Omental fat pad (tissue), 4 donors: Measurements from ENCODE around the gene PDLIM4. TPM values are rescaled to one million over a fixed set of nuclear protein-coding genes. Genes with fewer than 3 reads are reported as not detected.

ENCODE experiments used
- ATAC-seq: fragments of 150-250 bp; one replicate; pipeline ENCODE4 v1.9.1; 2016; ENCODE audit warnings: mild to moderate bottlenecking, moderate library complexity; ENCODE audit not compliant: low FRiP score
- DNase-seq: peaks from one replicate; pipeline ENCODE4 v3.0.0-alpha.2; 2019; ENCODE audit warnings: low spot score
- total RNA-seq, 4 donors: library from RNA; depleted of rRNA; stranded (reverse); fragments of >200 nt; gene quantifications; one replicate each; pipeline ENCODE4 v1.1.0, GENCODE V29; 2016
- TF ChIP-seq, protein P1 (sequence below), 3 donors: fragments of 450-650 bp; IDR thresholded peaks; one replicate each; pipeline ENCODE4 v1.5.1; 2016 to 2017; ENCODE audit warnings: antibody characterized with exemption in 3 of 3, mild to moderate bottlenecking in 3 of 3, moderate library complexity in 2 of 3

The PDLIM4 gene
- total RNA-seq, 4 donors from 2014 or later, result 19.5 to 89.5 (median 23.4) TPM

DNA sequence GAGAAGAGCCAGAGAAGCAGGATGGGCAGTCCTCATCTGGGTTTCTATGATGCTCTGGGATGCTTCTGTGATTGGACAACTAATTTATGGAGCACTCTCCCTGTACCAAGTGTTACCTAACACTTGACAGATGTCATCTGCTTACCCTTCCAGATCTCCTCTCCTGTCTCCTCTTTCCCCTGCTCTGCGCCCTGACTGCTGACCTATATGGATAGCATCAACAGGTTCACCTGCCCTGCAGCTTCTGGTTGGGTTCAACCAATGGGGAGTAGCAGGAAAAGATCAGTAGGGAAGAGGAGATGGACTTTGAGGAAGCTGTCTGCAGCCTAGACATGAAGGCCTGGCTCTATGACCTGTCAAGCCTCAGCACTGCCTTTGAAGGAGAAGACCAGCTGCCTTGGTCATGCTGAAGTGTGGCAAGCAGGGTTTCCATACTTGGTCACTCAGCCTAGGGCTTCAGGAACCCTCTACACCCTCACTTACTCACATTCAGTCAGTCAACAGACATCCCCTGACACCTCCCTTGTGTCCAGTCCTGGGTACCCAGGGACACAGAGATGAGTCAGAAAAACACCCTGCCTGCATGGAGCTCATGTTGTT, 18.5 kb upstream of the PDLIM4 start:
- ATAC-seq (no peak), DNase-seq (no peak)

DNA sequence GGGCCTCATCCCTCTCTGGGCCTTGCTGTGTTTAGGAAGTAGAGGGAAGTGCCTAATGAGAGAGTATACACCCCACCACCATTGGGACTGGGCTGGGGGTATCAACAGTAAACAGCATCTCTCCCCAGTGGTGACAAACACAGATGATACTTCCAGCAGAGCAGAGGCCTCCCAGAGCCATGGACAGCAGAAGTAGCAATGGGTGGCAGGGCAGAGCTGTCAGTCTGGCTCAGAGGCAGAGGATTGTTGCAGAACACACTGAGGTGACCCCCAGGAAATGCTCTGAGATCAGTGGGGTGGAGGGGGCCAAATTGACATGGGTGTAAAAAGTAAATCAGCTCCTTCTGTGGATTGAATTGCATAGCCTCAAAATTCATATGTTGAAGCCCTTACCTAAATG, 17.7 kb upstream of the PDLIM4 start:
- ATAC-seq, result no peak
- TF ChIP-seq, protein P1, sequence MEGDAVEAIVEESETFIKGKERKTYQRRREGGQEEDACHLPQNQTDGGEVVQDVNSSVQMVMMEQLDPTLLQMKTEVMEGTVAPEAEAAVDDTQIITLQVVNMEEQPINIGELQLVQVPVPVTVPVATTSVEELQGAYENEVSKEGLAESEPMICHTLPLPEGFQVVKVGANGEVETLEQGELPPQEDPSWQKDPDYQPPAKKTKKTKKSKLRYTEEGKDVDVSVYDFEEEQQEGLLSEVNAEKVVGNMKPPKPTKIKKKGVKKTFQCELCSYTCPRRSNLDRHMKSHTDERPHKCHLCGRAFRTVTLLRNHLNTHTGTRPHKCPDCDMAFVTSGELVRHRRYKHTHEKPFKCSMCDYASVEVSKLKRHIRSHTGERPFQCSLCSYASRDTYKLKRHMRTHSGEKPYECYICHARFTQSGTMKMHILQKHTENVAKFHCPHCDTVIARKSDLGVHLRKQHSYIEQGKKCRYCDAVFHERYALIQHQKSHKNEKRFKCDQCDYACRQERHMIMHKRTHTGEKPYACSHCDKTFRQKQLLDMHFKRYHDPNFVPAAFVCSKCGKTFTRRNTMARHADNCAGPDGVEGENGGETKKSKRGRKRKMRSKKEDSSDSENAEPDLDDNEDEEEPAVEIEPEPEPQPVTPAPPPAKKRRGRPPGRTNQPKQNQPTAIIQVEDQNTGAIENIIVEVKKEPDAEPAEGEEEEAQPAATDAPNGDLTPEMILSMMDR (IDR thresholded peaks at IDR 0.05), result no peak
- DNase-seq, result no peak

More for the DNA sequence above, 18.5 kb upstream of the PDLIM4 start:
- TF ChIP-seq, protein P1 (IDR thresholded peaks at IDR 0.05), result no peak

DNA sequence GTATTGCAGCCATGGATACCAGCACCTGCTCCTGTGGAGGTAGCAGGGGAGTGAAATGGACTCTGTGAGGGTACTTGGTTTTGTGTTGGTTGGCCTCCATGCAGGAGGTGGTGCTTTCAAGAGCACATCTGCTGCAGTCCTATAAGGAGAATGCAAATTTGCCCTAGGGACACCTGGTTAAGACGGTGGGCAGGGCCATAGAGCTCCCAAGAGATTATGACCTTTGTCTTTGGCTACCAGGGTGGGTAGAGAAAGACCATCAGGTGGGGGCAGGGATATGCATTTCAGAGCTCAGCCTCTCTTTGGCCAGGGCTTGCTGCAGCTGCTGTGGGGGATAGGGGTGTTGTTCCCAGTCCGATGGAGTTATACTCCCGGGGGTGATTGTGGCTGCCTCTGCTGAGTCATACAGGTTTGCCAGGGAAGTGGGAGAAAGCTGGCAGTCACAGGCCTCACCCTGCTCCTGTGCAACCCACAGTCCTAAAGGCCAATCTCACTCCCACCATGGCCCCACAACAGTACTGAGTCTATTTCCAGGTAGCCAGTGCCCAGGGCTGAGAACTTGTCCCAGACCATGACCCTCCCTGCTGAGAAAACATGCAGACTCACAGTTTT, 14.0 kb upstream of the PDLIM4 start:
- TF ChIP-seq, protein P1 (IDR thresholded peaks at IDR 0.05), result no peak
- ATAC-seq (no peak), DNase-seq (no peak)

DNA sequence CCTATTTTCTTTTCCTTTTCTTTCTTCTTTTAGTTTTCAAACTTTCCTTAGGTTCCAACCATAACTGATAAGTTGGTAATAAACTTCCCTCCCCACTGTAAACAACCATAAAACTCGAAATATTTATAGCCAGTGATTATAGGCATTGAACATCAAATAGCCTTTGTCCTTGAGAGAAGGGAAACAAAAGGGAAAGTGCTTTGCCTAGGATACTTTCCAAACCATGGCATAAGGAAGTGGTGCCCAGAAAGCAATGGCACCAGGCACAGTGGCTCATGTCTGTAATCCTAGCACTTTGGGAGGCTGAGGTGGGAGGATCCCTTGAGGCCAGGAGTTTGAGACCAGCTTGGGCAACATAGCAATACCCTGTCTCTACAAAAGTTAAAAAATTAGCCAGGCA, 11.9 kb upstream of the PDLIM4 start:
- no peak for ATAC-seq
- no peak for DNase-seq
- TF ChIP-seq, protein P1 (IDR thresholded peaks at IDR 0.05), result no peak

DNA sequence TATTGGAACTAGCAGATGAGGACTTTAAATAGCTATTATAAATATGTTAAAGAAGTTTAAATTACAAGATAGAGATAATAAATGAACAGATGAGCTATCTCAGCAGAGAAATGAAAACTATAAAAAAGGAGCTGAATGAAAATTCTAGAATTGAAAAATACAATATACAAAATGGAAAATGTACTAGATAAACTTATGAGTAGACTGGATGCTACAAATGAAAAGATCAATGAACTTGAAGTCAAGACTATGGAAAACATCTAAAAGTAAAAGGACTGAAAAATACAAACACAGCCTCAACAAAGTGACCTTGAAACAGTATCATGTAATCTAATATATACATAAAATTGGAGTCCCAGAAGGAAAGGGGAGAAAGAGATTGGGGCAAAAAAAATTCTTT, 10.7 kb upstream of the PDLIM4 start:
- TF ChIP-seq, protein P1 (IDR thresholded peaks at IDR 0.05), result no peak
- ATAC-seq, result no peak
- no peak for DNase-seq

DNA sequence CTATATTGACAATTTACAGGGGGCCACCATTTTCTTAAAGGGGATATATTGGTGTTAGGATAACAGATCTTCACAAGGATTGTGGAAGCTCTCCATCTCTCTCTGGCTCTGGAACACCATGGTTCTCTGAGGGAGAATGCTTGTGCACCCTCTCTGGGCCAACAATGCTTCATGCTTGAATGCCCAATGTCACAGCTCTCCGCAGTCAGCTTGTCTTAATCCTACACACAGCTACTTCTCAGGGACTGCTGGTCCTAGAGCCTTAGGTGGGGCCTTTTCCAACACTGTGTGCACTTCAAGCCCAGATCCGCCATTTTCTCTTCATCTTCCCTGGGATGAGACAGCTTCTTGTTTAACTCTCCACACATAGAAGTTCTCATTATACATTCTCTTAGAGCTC, 6.9 kb upstream of the PDLIM4 start:
- DNase-seq (no peak), ATAC-seq (no peak)
- TF ChIP-seq, protein P1 (IDR thresholded peaks at IDR 0.05), result no peak

DNA sequence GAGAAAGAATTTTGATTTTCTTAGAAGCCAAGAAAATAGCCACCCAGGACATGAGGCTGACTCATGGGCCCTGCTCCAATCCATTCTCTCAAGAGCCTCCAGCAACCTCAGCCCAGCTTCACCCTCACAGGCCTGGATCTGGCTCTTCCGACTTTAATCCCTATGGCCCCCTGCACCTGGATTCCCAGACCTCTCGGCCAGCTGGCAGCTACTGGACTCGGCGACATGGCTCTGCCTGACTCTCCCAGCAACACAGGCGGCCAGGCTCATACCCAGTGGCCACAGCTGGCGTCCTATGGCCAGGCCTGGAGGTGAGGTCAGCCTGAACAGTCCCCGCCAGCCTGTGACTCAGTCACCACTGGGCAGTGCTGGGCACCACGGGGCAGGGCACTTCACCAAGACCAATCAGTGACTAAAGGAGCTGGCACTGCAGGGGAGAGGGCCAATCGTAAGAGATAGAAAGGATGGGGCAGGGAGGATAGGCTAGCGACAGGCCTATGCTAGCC, 6.2 kb upstream of the PDLIM4 start:
- DNase-seq, result no peak
- no peak for ATAC-seq
- TF ChIP-seq, protein P1 (IDR thresholded peaks at IDR 0.05), result no peak
